ENCODE data around the gene CHERP. TPM values are rescaled to one million over a fixed set of nuclear protein-coding genes. Genes with fewer than 3 reads are reported as not detected.
A peak's percentile ranks its signal among the peaks of the same experiment; 100 is the strongest.

CHERP gene
- total and polyA plus RNA-seq, 7 experiments from 2014 or later: 10.4 to 80.7 (median 60.4) TPM

GRCh38 chr19:16582486-16583261 lies 40.4 kb upstream of the CHERP start:
- H3K27me3 ChIP-seq (ENCODE audit: control insufficient read depth in 2 of 2, insufficient read depth in 2 of 2, low read length in 2 of 2): no peaks in the 10 kb centered on the region
- H3K9me3 Mint-ChIP-seq: no peaks in the 10 kb centered on the region
- H3K4me3 ChIP-seq (ENCODE audit: low read length): no peak overlapping the region
- no peaks in the 10 kb centered on the region for H3K9me3 ChIP-seq (ENCODE audit: control insufficient read depth in 2 of 3, low read length in 3 of 3)
- ChIA-PET POLR2A (interaction anchor here (1.2 to 5.0 kb wide), 3 partner anchors 9 to 45 kb away, joined by 3 to 26 read pairs (median 18); partner anchors contain the start of genes MED26 and SLC35E1), CTCF (interaction anchor here (0.6 kb wide), 1 partner anchor 295 kb away, joined by 5 read pairs; no protein-coding TSS in a partner anchor)
- peaks cover 0 to 22% (median 0%) of the 10 kb centered on the region in 3 experiments for H3K36me3 ChIP-seq (ENCODE audit: control insufficient read depth in 2 of 3, insufficient read depth in 3 of 3, low read length in 3 of 3)
- H3K4me1 ChIP-seq (ENCODE audit: control insufficient read depth in 2 of 2, insufficient read depth in 2 of 2, low read length in 2 of 2): peaks cover 49 to 50% of the 10 kb centered on the region in 2 donors
- peak overlapping the region; percentile 62 for H3K27ac ChIP-seq (ENCODE audit: low read depth, low read length)
- peak overlapping the region in 7 of 9 donors; percentile 30 to 95 (median 90) for H3K27ac Mint-ChIP-seq
- ATAC-seq: no peak
- peaks cover 0 to 10% (median 4%) of the 10 kb centered on the region in 5 donors for H3K36me3 Mint-ChIP-seq
- intact Hi-C loops (cut with micrococcal nuclease): loop anchor here in 1 of 2 donors (5.0 kb wide), 1 partner anchor 745 kb away; no protein-coding TSS in a partner anchor
- H3K27me3 Mint-ChIP-seq: no peaks in the 10 kb centered on the region
- DNase-seq: no peak
- peak overlapping the region in 8 of 10 donors; percentile 5 to 90 (median 40) for H3K4me3 Mint-ChIP-seq
- peaks cover 32 to 82% (median 66%) of the 10 kb centered on the region in 7 donors for H3K4me1 Mint-ChIP-seq

GRCh38 chr19:16581971-16582343 lies 39.7 kb upstream of the CHERP start:
- Histone ChIP-seq H3K4me3 (ENCODE audit: low read length) (no peak overlapping the region), H3K36me3 (ENCODE audit: control insufficient read depth in 2 of 3, insufficient read depth in 3 of 3, low read length in 3 of 3) (peaks cover 0 to 29% (median 0%) of the 10 kb centered on the region in 3 experiments), H3K27me3 (ENCODE audit: control insufficient read depth in 2 of 2, insufficient read depth in 2 of 2, low read length in 2 of 2) (no peaks in the 10 kb centered on the region), H3K27ac (ENCODE audit: low read depth, low read length) (peak overlapping the region; percentile 32), H3K9me3 (ENCODE audit: control insufficient read depth in 2 of 3, low read length in 3 of 3) (no peaks in the 10 kb centered on the region), H3K4me1 (ENCODE audit: control insufficient read depth in 2 of 2, insufficient read depth in 2 of 2, low read length in 2 of 2) (peaks cover 41 to 43% of the 10 kb centered on the region in 2 donors)
- intact Hi-C loops (cut with micrococcal nuclease): loop anchor here in 1 of 2 donors (5.0 kb wide), 1 partner anchor 745 kb away; no protein-coding TSS in a partner anchor
- H3K36me3 Mint-ChIP-seq: peaks cover 0 to 10% (median 4%) of the 10 kb centered on the region in 5 donors
- no peaks in the 10 kb centered on the region for H3K27me3 Mint-ChIP-seq
- H3K4me3 Mint-ChIP-seq: peak overlapping the region in 7 of 10 donors; percentile 16 to 78 (median 33)
- peaks cover 28 to 75% (median 59%) of the 10 kb centered on the region in 7 donors for H3K4me1 Mint-ChIP-seq
- DNase-seq: no peak
- H3K9me3 Mint-ChIP-seq: no peaks in the 10 kb centered on the region
- peak overlapping the region in 8 of 9 donors; percentile 40 to 91 (median 76) for H3K27ac Mint-ChIP-seq
- ATAC-seq: no peak
- POLR2A ChIA-PET: interaction anchor here (5.0 kb wide), 1 partner anchor 9 kb away, joined by 26 read pairs; the partner anchor contains the start of gene SLC35E1
- CTCF ChIA-PET: no interaction called here

- peaks cover 0 to 35% (median 0%) of the 10 kb centered on the region in 3 experiments for H3K36me3 ChIP-seq (ENCODE audit: control insufficient read depth in 2 of 3, insufficient read depth in 3 of 3, low read length in 3 of 3)
- POLR2A ChIA-PET: interaction anchor here (1.3 to 5.0 kb wide), 2 partner anchors 8 to 17 kb away, joined by 3 to 26 read pairs; partner anchors contain the start of gene SLC35E1
- H3K27me3 ChIP-seq (ENCODE audit: control insufficient read depth in 2 of 2, insufficient read depth in 2 of 2, low read length in 2 of 2): no peaks in the 10 kb centered on the region
- DNase-seq (no peak), ATAC-seq (no peak)
- H3K9me3 Mint-ChIP-seq: no peaks in the 10 kb centered on the region
- CTCF ChIA-PET: interaction anchor here (0.5 kb wide), 1 partner anchor 368 kb away, joined by 3 read pairs; no protein-coding TSS in a partner anchor
- peak overlapping the region in 6 of 10 donors; percentile 16 to 78 (median 30) for H3K4me3 Mint-ChIP-seq
- peaks cover 28 to 71% (median 55%) of the 10 kb centered on the region in 7 donors for H3K4me1 Mint-ChIP-seq
- H3K27ac ChIP-seq (ENCODE audit: low read depth, low read length): peak overlapping the region; percentile 32
- H3K9me3 ChIP-seq (ENCODE audit: control insufficient read depth in 2 of 3, low read length in 3 of 3): no peaks in the 10 kb centered on the region
- no peaks in the 10 kb centered on the region for H3K27me3 Mint-ChIP-seq
- intact Hi-C loops (cut with micrococcal nuclease): loop anchor here in 1 of 2 donors (5.0 kb wide), 1 partner anchor 744 kb away; no protein-coding TSS in a partner anchor
- H3K4me3 ChIP-seq (ENCODE audit: low read length): no peak overlapping the region
- H3K27ac Mint-ChIP-seq: peak overlapping the region in 8 of 9 donors; percentile 40 to 91 (median 76)
- peaks cover 35 to 37% of the 10 kb centered on the region in 2 donors for H3K4me1 ChIP-seq (ENCODE audit: control insufficient read depth in 2 of 2, insufficient read depth in 2 of 2, low read length in 2 of 2)
- H3K36me3 Mint-ChIP-seq: peaks cover 0 to 10% (median 4%) of the 10 kb centered on the region in 5 donors
Observed at GRCh38 chr19:16581145-16581970, 39.1 kb upstream of the CHERP start.

GRCh38 chr19:16579381-16579780 lies 37.1 kb upstream of the CHERP start:
- peaks cover 0 to 55% (median 0%) of the 10 kb centered on the region in 3 experiments for H3K36me3 ChIP-seq (ENCODE audit: control insufficient read depth in 2 of 3, insufficient read depth in 3 of 3, low read length in 3 of 3)
- Mint-ChIP-seq H3K4me3 (no peak overlapping the region), H3K9me3 (no peaks in the 10 kb centered on the region), H3K27ac (peak overlapping the region in 7 of 9 donors; percentile 34 to 79 (median 59)), H3K27me3 (no peaks in the 10 kb centered on the region), H3K4me1 (peaks cover 28 to 69% (median 52%) of the 10 kb centered on the region in 7 donors), H3K36me3 (peaks cover 0 to 16% (median 5%) of the 10 kb centered on the region in 5 donors)
- intact Hi-C loops (cut with micrococcal nuclease): no loop called here
- H3K27me3 ChIP-seq (ENCODE audit: control insufficient read depth in 2 of 2, insufficient read depth in 2 of 2, low read length in 2 of 2): no peaks in the 10 kb centered on the region
- DNase-seq (no peak), ATAC-seq (no peak)
- H3K27ac ChIP-seq (ENCODE audit: low read depth, low read length): no peak overlapping the region
- CTCF ChIA-PET: interaction anchor here (1.3 kb wide), 1 partner anchor 8 kb away, joined by 7 read pairs; no protein-coding TSS in a partner anchor
- no peak overlapping the region for H3K4me3 ChIP-seq (ENCODE audit: low read length)
- POLR2A ChIA-PET: interaction anchor here (0.7 kb wide), 1 partner anchor 12 kb away, joined by 3 read pairs; no protein-coding TSS in a partner anchor
- H3K4me1 ChIP-seq (ENCODE audit: control insufficient read depth in 2 of 2, insufficient read depth in 2 of 2, low read length in 2 of 2): peaks cover 16 to 22% of the 10 kb centered on the region in 2 donors
- H3K9me3 ChIP-seq (ENCODE audit: control insufficient read depth in 2 of 3, low read length in 3 of 3): no peaks in the 10 kb centered on the region

- no peak for ATAC-seq
- Mint-ChIP-seq H3K4me3 (no peak overlapping the region), H3K4me1 (peaks cover 35 to 67% (median 51%) of the 10 kb centered on the region in 7 donors), H3K27ac (no peak overlapping the region), H3K9me3 (no peaks in the 10 kb centered on the region), H3K27me3 (no peaks in the 10 kb centered on the region), H3K36me3 (peaks cover under 1 to 20% (median 6%) of the 10 kb centered on the region in 5 donors)
- Histone ChIP-seq H3K27me3 (ENCODE audit: control insufficient read depth in 2 of 2, insufficient read depth in 2 of 2, low read length in 2 of 2) (no peaks in the 10 kb centered on the region), H3K4me3 (ENCODE audit: low read length) (no peak overlapping the region), H3K27ac (ENCODE audit: low read depth, low read length) (no peak overlapping the region), H3K9me3 (ENCODE audit: control insufficient read depth in 2 of 3, low read length in 3 of 3) (no peaks in the 10 kb centered on the region), H3K36me3 (ENCODE audit: control insufficient read depth in 2 of 3, insufficient read depth in 3 of 3, low read length in 3 of 3) (peaks cover 0 to 61% (median 0%) of the 10 kb centered on the region in 3 experiments), H3K4me1 (ENCODE audit: control insufficient read depth in 2 of 2, insufficient read depth in 2 of 2, low read length in 2 of 2) (peaks cover 19 to 23% of the 10 kb centered on the region in 2 donors)
- ChIA-PET POLR2A (interaction anchor here (0.9 kb wide), 1 partner anchor 9 kb away, joined by 3 read pairs; no protein-coding TSS in a partner anchor), CTCF (interaction anchor here (0.7 kb wide), 1 partner anchor 32 kb away, joined by 3 read pairs; no protein-coding TSS in a partner anchor)
- no peak for DNase-seq
- intact Hi-C loops (cut with micrococcal nuclease): no loop called here
Observed at GRCh38 chr19:16577531-16577985, 35.3 kb upstream of the CHERP start.

All from naive thymus-derived CD4-positive, alpha-beta T cell (primary cell).